HEK293 (cell line): Measurements from ENCODE around the gene MPPED2.

Experiments
- CTCF ChIA-PET: fragments of 350-600 bp; formaldehyde crosslinking; extraction: SDS; loops from one replicate; lab custom pipeline; 2021; ENCODE audit warnings: antibody characterized with exemption; lab: Yijun Ruan, JAX
- POLR2A ChIA-PET: fragments of 300-600 bp; formaldehyde crosslinking; extraction: SDS; loops from one replicate; lab custom pipeline; 2020; ENCODE audit warnings: antibody characterized with exemption, inconsistent platforms; lab: Yijun Ruan, JAX
- H3K27ac ChIP-seq: fragments of 200-500 bp; sonication (Bioruptor generic); 2 replicates; pipeline ENCODE4 v1.5.1; 2014; ENCODE audit warnings: low read depth, low read length, control low read depth, inconsistent platforms; ENCODE audit errors: extremely low read depth
- H3K36me3 ChIP-seq, 2 experiments: fragments of 200-500 bp in 1 of 2; sonication (Bioruptor generic) in 1 of 2; 1 replicate in 1 of 2; 2 replicates in 1 of 2; pipeline ENCODE4 v1.5.1; 2014 to 2017; ENCODE audit warnings: inconsistent platforms in 2 of 2, low read length in 2 of 2; ENCODE audit not compliant: control insufficient read depth in 2 of 2, insufficient read depth in 1 of 2
- H3K4me1 ChIP-seq: fragments of 200-500 bp; sonication (Bioruptor generic); 2 replicates; pipeline ENCODE4 v1.5.1; 2014; ENCODE audit warnings: mild to moderate bottlenecking, low read length, inconsistent platforms; ENCODE audit not compliant: control insufficient read depth, insufficient read depth
- H3K4me3 ChIP-seq: 2 replicates; pipeline ENCODE4 v1.5.1; 2011; ENCODE audit warnings: low read depth, mild to moderate bottlenecking, control low read depth, low read length, moderate library complexity
- H3K9me3 ChIP-seq: fragments of 200-500 bp; sonication (Bioruptor generic); 2 replicates; pipeline ENCODE4 v1.5.1; 2014; ENCODE audit warnings: low read depth, low read length, inconsistent platforms; ENCODE audit not compliant: control insufficient read depth, insufficient read depth
- FEZF1 ChIP-seq: fragments of 450-650 bp; formaldehyde crosslinking; IDR thresholded peaks from 2 replicates; pipeline ENCODE4 v1.5.1; 2016; ENCODE audit warnings: missing biosample characterization, missing genetic modification characterization
- HOXA7 ChIP-seq: sonication (generic); formaldehyde crosslinking; IDR thresholded peaks from 2 replicates; pipeline ENCODE4 v1.8.1; 2022; ENCODE audit warnings: missing genetic modification reagents, borderline replicate concordance
- KLF1 ChIP-seq: fragments of 450-650 bp; formaldehyde crosslinking; IDR thresholded peaks from 2 replicates; pipeline ENCODE4 v1.5.1; 2016; ENCODE audit warnings: missing biosample characterization, missing genetic modification characterization
- KLF8 ChIP-seq: fragments of 450-650 bp; formaldehyde crosslinking; IDR thresholded peaks from 2 replicates; pipeline ENCODE4 v1.5.1; 2016; ENCODE audit warnings: missing biosample characterization, missing genetic modification characterization
- OSR2 ChIP-seq: fragments of 450-650 bp; formaldehyde crosslinking; IDR thresholded peaks from 2 replicates; pipeline ENCODE4 v1.5.1; 2016; ENCODE audit warnings: missing biosample characterization, missing genetic modification characterization
- REPIN1 ChIP-seq: fragments of 450-650 bp; formaldehyde crosslinking; IDR thresholded peaks from 2 replicates; pipeline ENCODE4 v1.5.1; 2017; ENCODE audit warnings: missing biosample characterization, missing genetic modification characterization, low read depth
- TCF7L2 ChIP-seq: IDR thresholded peaks from 2 replicates; pipeline ENCODE4 v1.6.1; 2011; ENCODE audit warnings: low read depth, mild to moderate bottlenecking, inconsistent platforms, low read length, moderate library complexity, borderline replicate concordance
- ZBTB17 ChIP-seq: fragments of 450-650 bp; formaldehyde crosslinking; IDR thresholded peaks from 2 replicates; pipeline ENCODE4 v1.5.1; 2016; ENCODE audit warnings: missing biosample characterization, missing genetic modification characterization
- ZBTB20 ChIP-seq: fragments of 450-650 bp; formaldehyde crosslinking; IDR thresholded peaks from 2 replicates; pipeline ENCODE4 v1.5.1; 2016; ENCODE audit warnings: missing biosample characterization, missing genetic modification characterization
- ZFP41 ChIP-seq: fragments of 450-650 bp; formaldehyde crosslinking; IDR thresholded peaks from 2 replicates; pipeline ENCODE4 v1.5.1; 2016; ENCODE audit warnings: missing biosample characterization, missing genetic modification characterization, borderline replicate concordance
- ZNF132 ChIP-seq: fragments of 450-650 bp; formaldehyde crosslinking; IDR thresholded peaks from 2 replicates; pipeline ENCODE4 v1.5.1; 2017; ENCODE audit warnings: missing biosample characterization, missing genetic modification characterization, borderline replicate concordance
- ZNF16 ChIP-seq: fragments of 450-650 bp; formaldehyde crosslinking; IDR thresholded peaks from 2 replicates; pipeline ENCODE4 v1.5.1; 2016; ENCODE audit warnings: low read depth, missing biosample characterization, missing genetic modification characterization
- ZNF311 ChIP-seq: fragments of 450-650 bp; formaldehyde crosslinking; IDR thresholded peaks from 2 replicates; pipeline ENCODE4 v1.5.1; 2017; ENCODE audit warnings: missing biosample characterization, missing genetic modification characterization, borderline replicate concordance
- ZNF37A ChIP-seq: fragments of 450-650 bp; IDR thresholded peaks from 2 replicates; pipeline ENCODE4 v1.5.1; 2018; ENCODE audit warnings: missing biosample characterization, missing genetic modification characterization
- ZNF529 ChIP-seq: fragments of 450-650 bp; formaldehyde crosslinking; IDR thresholded peaks from 2 replicates; pipeline ENCODE4 v1.5.1; 2017; ENCODE audit warnings: missing genetic modification characterization, missing biosample characterization; ENCODE audit not compliant: insufficient replicate concordance
- ZNF571 ChIP-seq: fragments of 450-650 bp; formaldehyde crosslinking; IDR thresholded peaks from 2 replicates; pipeline ENCODE4 v1.5.0; 2017; ENCODE audit warnings: missing biosample characterization, missing genetic modification characterization
- ZNF701 ChIP-seq: fragments of 450-650 bp; formaldehyde crosslinking; IDR thresholded peaks from 2 replicates; pipeline ENCODE4 v1.5.1; 2016; ENCODE audit warnings: missing biosample characterization, missing genetic modification characterization
- ZNF776 ChIP-seq: fragments of 450-650 bp; formaldehyde crosslinking; IDR thresholded peaks from 2 replicates; pipeline ENCODE4 v1.5.0; 2017; ENCODE audit warnings: missing biosample characterization, missing genetic modification characterization, borderline replicate concordance
- ZNF791 ChIP-seq: fragments of 450-650 bp; formaldehyde crosslinking; IDR thresholded peaks from 2 replicates; pipeline ENCODE4 v1.5.1; 2016; ENCODE audit warnings: missing biosample characterization, missing genetic modification characterization
- TF ChIP-seq, protein P1 (sequence below): fragments of 450-650 bp; formaldehyde crosslinking; IDR thresholded peaks from 2 replicates; pipeline ENCODE4 v1.5.1; 2017; ENCODE audit warnings: missing biosample characterization, missing genetic modification characterization
- TF ChIP-seq, protein P2 (sequence below): fragments of 450-650 bp; formaldehyde crosslinking; IDR thresholded peaks from 2 replicates; pipeline ENCODE4 v1.5.1; 2016; ENCODE audit warnings: missing biosample characterization, missing genetic modification characterization
- TF ChIP-seq, protein P3 (sequence below): IDR thresholded peaks from 2 replicates; pipeline ENCODE4 v1.6.1; 2011; ENCODE audit warnings: mild to moderate bottlenecking, low read depth, low read length, borderline replicate concordance

The MPPED2 gene

DNA sequence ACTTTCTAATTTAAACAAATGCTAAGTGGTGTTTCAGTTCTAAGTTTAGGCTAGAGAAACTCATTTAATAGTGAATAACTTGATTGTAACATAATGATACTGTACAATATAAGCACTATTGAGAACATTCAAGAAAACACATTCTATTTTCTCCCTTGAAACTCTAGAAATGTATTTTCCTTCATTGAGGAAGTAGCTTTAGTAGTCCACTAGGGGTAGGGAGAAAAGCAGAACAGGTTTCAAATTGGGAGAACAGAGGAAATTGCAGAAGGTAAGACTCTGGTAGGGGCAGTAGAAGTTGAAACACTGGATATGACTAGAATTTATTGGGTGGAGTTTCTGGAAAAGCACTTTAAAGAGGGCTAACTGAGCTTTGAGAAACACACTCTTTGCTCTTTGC is 31.6 kb upstream of the MPPED2 start:
- Histone ChIP-seq H3K36me3 (no peaks in the 10 kb centered on the region), H3K4me3 (no peak overlapping the region), H3K27ac (no peak overlapping the region), H3K4me1 (no peaks in the 10 kb centered on the region), H3K9me3 (no peaks in the 10 kb centered on the region)
- ChIA-PET POLR2A (no interaction called here), CTCF (interaction anchor here (0.6 to 1.4 kb wide), 3 partner anchors 10 to 284 kb away, joined by 3 read pairs; no protein-coding TSS in a partner anchor)
- TF ChIP-seq FEZF1 (tag by site-specific recombination) (no peak), ZNF571 (no peak), ZNF311 (tag by site-specific recombination) (no peak), ZNF37A (tag by site-specific recombination) (no peak), ZNF132 (tag by site-specific recombination) (no peak)

DNA sequence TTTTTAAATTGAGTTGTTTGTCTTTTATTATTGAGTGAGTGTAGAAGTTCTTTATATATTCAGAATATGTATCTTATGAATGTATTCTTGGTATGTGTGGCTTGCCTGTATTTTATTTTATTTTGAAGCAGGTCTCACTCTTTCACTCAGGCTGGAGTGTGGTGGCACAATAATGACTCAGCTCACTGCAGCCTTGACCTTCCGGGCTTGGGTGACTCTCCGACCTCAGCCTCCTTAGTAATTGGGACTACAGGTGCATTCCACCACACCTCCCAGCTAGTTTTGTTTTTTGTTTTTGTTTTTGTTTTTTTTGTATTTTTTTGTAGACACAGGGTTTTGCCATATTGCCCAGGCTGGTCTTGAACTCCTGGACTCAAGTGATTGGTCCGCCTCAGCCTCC is 24.5 kb upstream of the MPPED2 start:
- no peak overlapping the region for H3K4me3 ChIP-seq
- no peak for TF ChIP-seq KLF8 (tag by site-specific recombination)
- TF ChIP-seq, protein P1, sequence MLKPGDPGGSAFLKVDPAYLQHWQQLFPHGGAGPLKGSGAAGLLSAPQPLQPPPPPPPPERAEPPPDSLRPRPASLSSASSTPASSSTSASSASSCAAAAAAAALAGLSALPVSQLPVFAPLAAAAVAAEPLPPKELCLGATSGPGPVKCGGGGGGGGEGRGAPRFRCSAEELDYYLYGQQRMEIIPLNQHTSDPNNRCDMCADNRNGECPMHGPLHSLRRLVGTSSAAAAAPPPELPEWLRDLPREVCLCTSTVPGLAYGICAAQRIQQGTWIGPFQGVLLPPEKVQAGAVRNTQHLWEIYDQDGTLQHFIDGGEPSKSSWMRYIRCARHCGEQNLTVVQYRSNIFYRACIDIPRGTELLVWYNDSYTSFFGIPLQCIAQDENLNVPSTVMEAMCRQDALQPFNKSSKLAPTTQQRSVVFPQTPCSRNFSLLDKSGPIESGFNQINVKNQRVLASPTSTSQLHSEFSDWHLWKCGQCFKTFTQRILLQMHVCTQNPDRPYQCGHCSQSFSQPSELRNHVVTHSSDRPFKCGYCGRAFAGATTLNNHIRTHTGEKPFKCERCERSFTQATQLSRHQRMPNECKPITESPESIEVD (tag by site-specific recombination): no peak
- no peaks in the 10 kb centered on the region for H3K36me3 ChIP-seq
- H3K9me3 ChIP-seq: no peaks in the 10 kb centered on the region
- no peak overlapping the region for H3K27ac ChIP-seq
- no peaks in the 10 kb centered on the region for H3K4me1 ChIP-seq
- POLR2A ChIA-PET: no interaction called here
- CTCF ChIA-PET: no interaction called here

DNA sequence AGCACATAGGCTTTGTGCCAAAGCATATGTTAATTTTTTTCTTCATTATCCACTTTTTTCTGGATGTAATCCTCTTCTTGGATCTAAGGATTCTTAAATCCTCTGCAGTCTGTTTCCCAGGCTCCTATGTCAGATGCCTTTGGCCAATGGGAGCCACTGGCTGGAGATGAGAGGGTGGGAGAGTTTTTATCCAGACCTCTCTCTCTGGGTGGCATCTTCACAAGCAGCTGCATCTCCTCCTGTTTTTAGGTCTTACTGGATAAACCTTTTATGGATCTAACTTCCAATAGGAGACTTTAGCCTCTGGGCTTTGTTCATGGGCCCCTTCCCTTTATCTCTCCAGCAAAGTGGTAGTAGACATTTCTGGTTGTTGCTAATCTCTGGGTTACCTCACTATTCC is 22.4 kb upstream of the MPPED2 start:
- no peak overlapping the region for H3K27ac ChIP-seq
- POLR2A ChIA-PET: no interaction called here
- no peaks in the 10 kb centered on the region for H3K9me3 ChIP-seq
- CTCF ChIA-PET: no interaction called here
- H3K36me3 ChIP-seq: no peaks in the 10 kb centered on the region
- no peak for TF ChIP-seq KLF1 (tag by site-specific recombination)
- TF ChIP-seq ZFP41 (tag by site-specific recombination): no peak
- TF ChIP-seq REPIN1 (tag by site-specific recombination): no peak
- no peak for TF ChIP-seq HOXA7 (CRISPR knock-in tag)
- TF ChIP-seq, protein P2, sequence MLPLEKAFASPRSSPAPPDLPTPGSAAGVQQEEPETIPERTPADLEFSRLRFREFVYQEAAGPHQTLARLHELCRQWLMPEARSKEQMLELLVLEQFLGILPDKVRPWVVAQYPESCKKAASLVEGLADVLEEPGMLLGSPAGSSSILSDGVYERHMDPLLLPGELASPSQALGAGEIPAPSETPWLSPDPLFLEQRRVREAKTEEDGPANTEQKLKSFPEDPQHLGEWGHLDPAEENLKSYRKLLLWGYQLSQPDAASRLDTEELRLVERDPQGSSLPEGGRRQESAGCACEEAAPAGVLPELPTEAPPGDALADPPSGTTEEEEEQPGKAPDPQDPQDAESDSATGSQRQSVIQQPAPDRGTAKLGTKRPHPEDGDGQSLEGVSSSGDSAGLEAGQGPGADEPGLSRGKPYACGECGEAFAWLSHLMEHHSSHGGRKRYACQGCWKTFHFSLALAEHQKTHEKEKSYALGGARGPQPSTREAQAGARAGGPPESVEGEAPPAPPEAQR (tag by site-specific recombination): no peak
- TF ChIP-seq, protein P3, sequence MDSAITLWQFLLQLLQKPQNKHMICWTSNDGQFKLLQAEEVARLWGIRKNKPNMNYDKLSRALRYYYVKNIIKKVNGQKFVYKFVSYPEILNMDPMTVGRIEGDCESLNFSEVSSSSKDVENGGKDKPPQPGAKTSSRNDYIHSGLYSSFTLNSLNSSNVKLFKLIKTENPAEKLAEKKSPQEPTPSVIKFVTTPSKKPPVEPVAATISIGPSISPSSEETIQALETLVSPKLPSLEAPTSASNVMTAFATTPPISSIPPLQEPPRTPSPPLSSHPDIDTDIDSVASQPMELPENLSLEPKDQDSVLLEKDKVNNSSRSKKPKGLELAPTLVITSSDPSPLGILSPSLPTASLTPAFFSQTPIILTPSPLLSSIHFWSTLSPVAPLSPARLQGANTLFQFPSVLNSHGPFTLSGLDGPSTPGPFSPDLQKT: no peak
- TF ChIP-seq ZNF529: no peak
- no peak for TF ChIP-seq ZBTB17 (tag by site-specific recombination)
- no peak for TF ChIP-seq ZNF776 (tag by site-specific recombination)
- TF ChIP-seq ZBTB20 (tag by site-specific recombination): no peak
- no peak for TF ChIP-seq ZNF16 (tag by site-specific recombination)
- no peak for TF ChIP-seq OSR2 (tag by site-specific recombination)
- TF ChIP-seq TCF7L2: no peak
- TF ChIP-seq ZNF701 (tag by site-specific recombination): no peak
- no peak for TF ChIP-seq ZNF791
- no peak overlapping the region for H3K4me3 ChIP-seq
- 0 out of 2 replicates have a peak, but pooled peaks cover 2% of the 10 kb centered on the region for H3K4me1 ChIP-seq
